Effector CD4-positive, alpha-beta T cell (primary cell): ENCODE results near the gene TTC21A.

ENCODE experiments used
- DNase-seq: peaks from one replicate; pipeline ENCODE4 v3.0.0-alpha.2; 2020

The TTC21A gene

GRCh38 chr3:39099738-39100499 lies 7.6 kb upstream of the TTC21A start:
- DNase-seq, result no peak

- no peak for DNase-seq
Observed at GRCh38 chr3:39100500-39100886, 7.0 kb upstream of the TTC21A start.

- DNase-seq, result peak; percentile 37
Observed at GRCh38 chr3:39101022-39101689, 6.3 kb upstream of the TTC21A start.

- no peak for DNase-seq
Observed at GRCh38 chr3:39102504-39103323, 4.8 kb upstream of the TTC21A start.

- DNase-seq, result no peak
Observed at GRCh38 chr3:39103324-39103693, 4.2 kb upstream of the TTC21A start.

- DNase-seq, result no peak
Observed at GRCh38 chr3:39103791-39104552, 3.5 kb upstream of the TTC21A start.

GRCh38 chr3:39104961-39105686 lies 2.4 kb upstream of the TTC21A start:
- DNase-seq, result no peak

GRCh38 chr3:39105687-39106063 lies 1.8 kb upstream of the TTC21A start:
- no peak for DNase-seq

GRCh38 chr3:39106281-39106811 lies 1.1 kb upstream of the TTC21A start:
- no peak for DNase-seq

- DNase-seq, result peak; percentile 12
Observed at GRCh38 chr3:39106851-39107387, 561 bp upstream of the TTC21A start.

GRCh38 chr3:39108200-39108710 lies 775 bp downstream of the TTC21A start:
- DNase-seq, result no peak

GRCh38 chr3:39109086-39109485 lies 1.6 kb downstream of the TTC21A start:
- no peak for DNase-seq

- DNase-seq, result no peak
Observed at GRCh38 chr3:39110041-39110639, 2.7 kb downstream of the TTC21A start.

- no peak for DNase-seq
Observed at GRCh38 chr3:39112113-39112512, 4.6 kb downstream of the TTC21A start.

- DNase-seq, result no peak
Observed at GRCh38 chr3:39112535-39112934, 5.1 kb downstream of the TTC21A start.

- no peak for DNase-seq
Observed at GRCh38 chr3:39113291-39113690, 5.8 kb downstream of the TTC21A start.

GRCh38 chr3:39114456-39114855 lies 7.0 kb downstream of the TTC21A start:
- no peak for DNase-seq

- no peak for DNase-seq
Observed at GRCh38 chr3:39115870-39116269, 8.4 kb downstream of the TTC21A start.

- DNase-seq, result no peak
Observed at GRCh38 chr3:39118079-39118478, 10.6 kb downstream of the TTC21A start.

- no peak for DNase-seq
Observed at GRCh38 chr3:39118931-39119660, 11.6 kb downstream of the TTC21A start.
